Spleen (tissue), 11 donors: ENCODE measurements around the gene DNAH6. TPM values are rescaled to one million over a fixed set of nuclear protein-coding genes. Genes with fewer than 3 reads are reported as not detected.

ENCODE experiments used
- DNase-seq: peaks from one replicate; pipeline ENCODE4 v3.0.0-alpha.2; 2020
- H3K27ac ChIP-seq, 8 donors: fragments of 200-600 bp; sonication (generic) in 7 of 8; 1 replicate in 4 of 8; 2 replicates in 4 of 8; pipeline versions ENCODE4 v1.5.0 to v1.8.0; 2016 to 2021; ENCODE audit warnings: inconsistent platforms in 4 of 8, mild to moderate bottlenecking in 4 of 8, moderate library complexity in 1 of 8
- H3K27me3 ChIP-seq, 7 donors: fragments of 200-600 bp; sonication (generic) in 6 of 7; replicated peaks in 1 of 7; 1 replicate in 4 of 7; 2 replicates in 3 of 7; pipeline versions ENCODE4 v1.5.0 to v1.8.0; 2016 to 2021; ENCODE audit warnings: inconsistent platforms in 3 of 7, mild to moderate bottlenecking in 1 of 7
- H3K36me3 ChIP-seq, 6 donors: fragments of 200-600 bp; sonication (generic) in 5 of 6; 1 replicate in 4 of 6; 2 replicates in 2 of 6; pipeline versions ENCODE4 v1.5.0 to v1.8.0; 2016 to 2021; ENCODE audit warnings: inconsistent platforms in 2 of 6
- H3K4me1 ChIP-seq, 6 donors: fragments of 200-600 bp; sonication (generic) in 5 of 6; 1 replicate in 3 of 6; 2 replicates in 3 of 6; pipeline versions ENCODE4 v1.5.0 to v1.8.0; 2016 to 2021; ENCODE audit warnings: inconsistent platforms in 3 of 6
- H3K4me3 ChIP-seq, 8 donors: fragments of 200-600 bp; sonication (generic) in 7 of 8; 1 replicate in 4 of 8; 2 replicates in 4 of 8; pipeline versions ENCODE4 v1.5.0 to v1.8.0; 2016 to 2021; ENCODE audit warnings: inconsistent platforms in 4 of 8, mild to moderate bottlenecking in 4 of 8, moderate library complexity in 2 of 8
- H3K9me3 ChIP-seq, 8 donors: fragments of 200-600 bp; sonication (generic) in 7 of 8; 1 replicate in 4 of 8; 2 replicates in 4 of 8; pipeline versions ENCODE4 v1.5.0 to v1.8.0; 2016 to 2021; ENCODE audit warnings: inconsistent platforms in 4 of 8
- CTCF ChIP-seq, 11 experiments: fragments of 200-600 bp in 7 of 11; fragments of 450-650 bp in 4 of 11; sonication (generic) in 4 of 11; IDR thresholded peaks in 8 of 11; conservative IDR thresholded peaks in 3 of 11; 1 replicate in 7 of 11; 2 replicates in 4 of 11; pipeline versions ENCODE4 v1.4.0 to v1.8.0; 2016 to 2021; ENCODE audit warnings: antibody characterized with exemption in 11 of 11, inconsistent platforms in 4 of 11, mild to moderate bottlenecking in 1 of 11
- POLR2A ChIP-seq, 3 donors: fragments of 450-650 bp; IDR thresholded peaks; one replicate each; pipeline ENCODE4 v1.5.1; 2017; ENCODE audit warnings: antibody characterized with exemption in 3 of 3, mild to moderate bottlenecking in 1 of 3
- POLR2AphosphoS5 ChIP-seq, 3 donors: sonication (generic); formaldehyde crosslinking; IDR thresholded peaks; one replicate each; pipeline ENCODE4 v1.5.1; 2017; ENCODE audit warnings: antibody characterized with exemption in 3 of 3
- WGBS, 5 donors: extraction: QIAGEN DNeasy Blood & Tissue Kit in 3 of 5; methylation state at CpG; one replicate each; pipeline versions ENCODE4 v1.1.5 to v1.1.7; 2013 to 2018; 5-methylcytosine and 5-hydroxymethylcytosine counted together
- intact Hi-C: fragments of 100-400 bp; cut with DNase I; formaldehyde crosslinking; loops from one replicate; pipeline ENCODE4 v1.15.0; 2023; ENCODE audit warnings: low total_unique reads
- polyA plus RNA-seq, 3 donors: library from polyadenylated mRNA; stranded (reverse); fragments of 200-250 nt; gene quantifications; one replicate each; pipeline ENCODE4 v1.2.1, GENCODE V29; 2013
- total RNA-seq, 7 donors: library from RNA; depleted of rRNA in 3 of 7; stranded (reverse); fragments of >200 nt in 3 of 7; fragmentation: NEBNext Ultra II Directional in 4 of 7; extraction: Animal tissue kit (Norgen Biotek cat#: 25700) in 4 of 7; gene quantifications; one replicate each; pipeline versions ENCODE4 v1.1.0 to v1.2.1, GENCODE V29; 2016 to 2021
- donor health status: healthy with polysubstance abuse.
- donor health status: DM: no; HTN: no; CAD: no; lungs with moderate emphysema.
- donor health status: DM: no; HTN: no; CAD: no.
- donor health status: Bipolar disorder and iron deficiency.
- donor health status: healthy.
- donor health status: DM: no; HTN: no; CAD: no.
- donor health status: DM: yes; HTN: yes; CAD: no.

The DNAH6 gene
- total and polyA plus RNA-seq, 10 donors = 0.02 to 1.1 (median 0.43) TPM; not detected in 1

- Histone ChIP-seq H3K27me3 (peaks cover 0 to 7% (median 0%) of the 10 kb centered on the region in 7 donors), H3K36me3 (no peaks in the 10 kb centered on the region), H3K27ac (no peak overlapping the region), H3K4me1 (peaks cover 0 to 5% (median 0%) of the 10 kb centered on the region in 6 donors), H3K4me3 (no peak overlapping the region), H3K9me3 (no peaks in the 10 kb centered on the region)
- DNase-seq = no peak
- intact Hi-C loops = loop anchor here (10.0 kb wide), 1 partner anchor 131 kb away; no protein-coding TSS in a partner anchor
- TF ChIP-seq CTCF (IDR thresholded peaks at IDR 0.05 in 8 of 11, conservative IDR thresholded peaks at IDR 0.05 in 3 of 11) (no peak), POLR2AphosphoS5 (IDR thresholded peaks at IDR 0.05) (no peak), POLR2A (IDR thresholded peaks at IDR 0.05) (no peak)
- 57 to 70% (median 64%) methylated on average over 5 of the region's 5 CpGs for WGBS, 5 donors
These were observed 22.8 kb upstream of the DNAH6 start for GRCh38 chr2:84493514-84493913.

GRCh38 chr2:84494070-84494469 lies 22.2 kb upstream of the DNAH6 start:
- DNase-seq = no peak
- Histone ChIP-seq H3K36me3 (no peaks in the 10 kb centered on the region), H3K4me3 (no peak overlapping the region), H3K4me1 (peaks cover 0 to 5% (median 0%) of the 10 kb centered on the region in 6 donors), H3K27me3 (peaks cover 0 to 7% (median 0%) of the 10 kb centered on the region in 7 donors), H3K9me3 (no peaks in the 10 kb centered on the region), H3K27ac (no peak overlapping the region)
- WGBS, 5 donors = 55 to 79% (median 76%) methylated on average over 4 of the region's 4 CpGs
- no peak for TF ChIP-seq POLR2A (IDR thresholded peaks at IDR 0.05)
- no peak for TF ChIP-seq CTCF (IDR thresholded peaks at IDR 0.05 in 8 of 11, conservative IDR thresholded peaks at IDR 0.05 in 3 of 11)
- TF ChIP-seq POLR2AphosphoS5 (IDR thresholded peaks at IDR 0.05) = no peak
- intact Hi-C loops = loop anchor here (10.0 kb wide), 1 partner anchor 131 kb away; no protein-coding TSS in a partner anchor

GRCh38 chr2:84495539-84496146 lies 20.7 kb upstream of the DNAH6 start:
- Histone ChIP-seq H3K27ac (no peak overlapping the region), H3K27me3 (peaks cover 0 to 7% (median 0%) of the 10 kb centered on the region in 7 donors), H3K4me3 (no peak overlapping the region), H3K36me3 (no peaks in the 10 kb centered on the region), H3K4me1 (peaks cover 0 to 5% (median 0%) of the 10 kb centered on the region in 6 donors), H3K9me3 (no peaks in the 10 kb centered on the region)
- no peak for DNase-seq
- intact Hi-C loops = loop anchor here (5.0 to 10.0 kb wide), 3 partner anchors 129 to 432 kb away; no protein-coding TSS in a partner anchor
- WGBS, 5 donors = 24 to 27% (median 26%) methylated on average over 8 of the region's 8 CpGs
- peak; percentile 49 to 84 (median 73) for TF ChIP-seq CTCF (IDR thresholded peaks at IDR 0.05 in 8 of 11, conservative IDR thresholded peaks at IDR 0.05 in 3 of 11)
- TF ChIP-seq POLR2A (IDR thresholded peaks at IDR 0.05) = no peak

GRCh38 chr2:84496386-84496785 lies 19.9 kb upstream of the DNAH6 start:
- TF ChIP-seq CTCF (IDR thresholded peaks at IDR 0.05 in 8 of 11, conservative IDR thresholded peaks at IDR 0.05 in 3 of 11) = no peak
- no peak for TF ChIP-seq POLR2A (IDR thresholded peaks at IDR 0.05)
- TF ChIP-seq POLR2AphosphoS5 (IDR thresholded peaks at IDR 0.05) = no peak
- no peak for DNase-seq
- Histone ChIP-seq H3K27ac (no peak overlapping the region), H3K4me1 (peaks cover 0 to 5% (median 0%) of the 10 kb centered on the region in 6 donors), H3K9me3 (no peaks in the 10 kb centered on the region), H3K4me3 (no peak overlapping the region), H3K36me3 (no peaks in the 10 kb centered on the region), H3K27me3 (peaks cover 0 to 7% (median 0%) of the 10 kb centered on the region in 7 donors)
- intact Hi-C loops = loop anchor here (5.0 to 10.0 kb wide), 3 partner anchors 128 to 431 kb away; no protein-coding TSS in a partner anchor
